ENCODE data around the gene TRAF3.

The TRAF3 gene

DNA sequence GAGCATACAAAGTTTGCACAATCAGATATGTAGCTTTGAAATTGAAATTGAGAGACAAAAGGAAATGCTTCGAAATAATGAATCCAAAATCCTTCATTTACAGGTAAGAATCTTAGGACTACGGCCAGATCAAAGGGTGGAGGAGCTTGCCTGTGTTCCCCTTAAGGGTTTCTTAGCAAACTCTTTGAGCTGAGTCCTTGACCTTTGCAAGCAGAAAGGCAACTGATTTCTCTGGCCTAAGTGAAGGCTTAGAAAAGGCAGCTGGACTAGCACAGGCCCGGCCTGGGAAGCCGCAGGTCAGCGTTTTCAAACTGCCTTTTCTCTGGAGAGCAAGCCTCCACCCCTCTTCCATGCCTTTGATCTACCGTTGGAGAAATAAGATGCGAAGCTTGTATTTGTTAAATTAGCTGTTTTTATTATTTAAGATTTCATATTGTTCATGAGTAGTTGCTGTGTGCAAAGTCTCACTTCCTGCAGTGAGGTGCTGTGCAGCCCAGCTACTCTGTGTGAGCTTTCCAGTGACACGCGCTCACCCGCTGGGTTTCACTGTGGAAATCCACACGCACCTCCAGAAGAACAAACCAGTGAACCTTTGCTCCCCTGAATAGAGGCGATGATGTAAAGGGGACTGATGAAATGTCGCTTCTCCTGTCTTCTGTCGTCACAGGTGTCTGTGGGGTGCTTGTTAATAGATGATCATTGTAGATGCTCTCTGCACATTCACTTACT, 120.2 kb downstream of the TRAF3 start:
- no peak for DNase-seq

DNA sequence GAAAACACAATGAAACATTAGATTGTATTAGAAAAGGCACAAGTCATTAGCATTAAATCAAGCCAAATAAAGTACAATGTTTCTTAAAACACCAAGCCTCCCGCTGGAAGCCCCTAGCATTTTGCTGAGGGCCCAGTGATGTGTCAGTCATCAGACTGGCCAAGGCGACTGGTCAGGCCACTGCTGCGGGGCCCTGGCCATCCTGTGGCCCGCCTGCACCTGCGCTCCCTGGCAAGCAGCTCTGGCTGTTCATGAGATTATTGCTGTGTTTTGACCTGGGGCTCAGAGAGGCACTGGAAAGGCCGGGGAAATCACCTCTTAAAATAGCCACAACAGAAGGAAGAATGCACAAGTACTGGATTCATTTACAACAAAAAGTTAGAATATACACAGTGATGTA, 121.0 kb downstream of the TRAF3 start:
- DNase-seq = no peak

DNA sequence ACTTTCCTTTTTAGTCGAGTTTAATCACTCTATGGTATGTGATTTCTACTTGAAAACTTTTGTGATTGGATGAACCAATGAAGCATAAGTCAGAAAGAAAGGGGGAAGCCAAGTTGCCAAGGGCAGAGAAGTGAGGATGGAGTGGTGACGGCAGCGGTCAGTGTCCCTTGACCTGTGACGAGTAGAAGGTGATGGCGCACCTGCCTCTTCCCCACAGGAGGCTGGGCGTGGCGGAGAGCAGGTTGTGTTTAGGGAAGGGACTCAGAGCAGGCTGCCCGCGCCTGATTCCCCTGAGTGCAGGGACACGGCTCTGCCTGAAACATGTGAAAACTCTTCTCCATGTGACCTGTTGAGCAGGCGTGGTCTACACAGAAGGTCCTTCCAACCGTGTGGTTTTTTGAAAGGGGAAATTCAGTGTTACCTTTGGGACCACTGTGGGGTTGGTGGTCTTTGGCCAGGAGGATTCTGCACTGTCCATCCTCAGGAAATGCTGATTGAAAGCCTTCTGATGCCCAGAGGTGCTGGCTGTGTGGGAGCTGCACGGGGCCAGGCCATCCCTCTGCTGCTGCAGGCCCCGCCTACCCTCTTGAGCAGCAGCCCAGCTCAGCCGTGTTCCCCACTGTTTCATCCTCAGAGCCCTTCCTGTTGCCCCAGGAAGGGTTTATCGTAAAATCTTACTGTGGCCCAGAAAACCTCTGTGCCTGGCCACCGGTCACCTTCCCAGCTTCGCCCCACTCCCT, 121.7 kb downstream of the TRAF3 start:
- DNase-seq = no peak

DNA sequence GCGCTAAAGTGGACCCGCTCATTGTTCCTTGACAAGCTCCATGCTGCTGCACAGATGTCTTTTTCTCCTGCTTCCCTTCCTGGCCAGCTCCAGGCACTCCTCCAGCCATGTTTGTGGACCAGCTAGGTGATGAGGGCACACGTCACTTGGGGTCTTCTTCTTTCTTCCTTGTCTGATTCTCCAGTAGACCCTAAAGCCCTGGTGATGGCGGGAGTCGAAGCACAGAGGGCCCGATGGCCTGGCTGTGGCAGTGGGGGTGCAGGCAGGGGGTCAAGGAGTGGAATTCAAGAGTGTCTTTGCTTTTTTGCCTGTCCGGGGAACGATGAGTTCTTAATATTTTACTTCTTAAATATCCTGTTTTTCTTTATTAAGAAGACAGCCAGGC, 122.3 kb downstream of the TRAF3 start:
- DNase-seq = no peak

DNA sequence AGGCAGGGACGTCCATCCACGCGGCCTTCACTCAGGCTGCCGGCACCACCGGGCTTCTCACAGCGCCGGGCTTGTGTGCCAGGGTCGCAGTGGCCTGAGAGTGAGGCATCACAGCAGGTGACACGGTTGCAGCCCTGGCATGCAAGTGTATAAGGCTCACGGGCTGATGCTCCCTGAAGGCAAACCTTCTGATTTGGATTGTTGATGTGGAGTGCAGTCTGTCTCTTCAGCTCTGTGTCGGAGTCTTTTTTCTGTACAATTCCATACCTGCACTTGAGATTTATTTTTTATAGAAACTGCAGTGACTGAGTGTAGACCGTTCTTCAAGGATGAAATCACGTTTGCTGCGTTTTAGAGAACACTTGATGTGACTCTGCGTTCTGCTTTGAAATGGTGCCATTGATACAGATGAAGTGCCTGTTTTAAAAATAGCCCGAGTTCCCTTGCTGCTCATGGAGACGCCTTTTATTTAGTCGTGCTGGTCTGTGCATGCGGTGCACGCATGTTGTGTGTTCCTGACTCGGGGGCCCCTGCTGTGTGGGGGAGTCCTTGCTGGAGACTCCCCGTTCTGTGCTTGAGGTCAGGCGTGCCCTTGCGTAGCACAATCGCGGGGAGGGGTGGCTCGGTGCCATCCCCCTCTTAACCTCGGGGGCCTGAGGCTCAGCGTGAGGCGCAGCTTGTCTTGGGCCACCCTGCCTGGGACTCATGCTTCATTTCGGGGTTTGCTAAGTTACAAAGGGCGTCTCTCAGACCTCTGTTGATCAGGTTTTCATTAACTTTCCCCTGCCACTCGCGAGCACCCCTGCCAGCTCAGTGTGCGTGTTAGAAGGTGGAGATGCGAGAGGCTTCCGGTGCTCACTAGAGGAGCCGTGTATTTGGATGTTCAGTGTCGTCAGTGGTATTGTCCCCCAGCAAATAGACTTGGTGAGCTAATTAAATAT, 123.7 kb downstream of the TRAF3 start:
- DNase-seq = no peak

GRCh38 chr14:102901633-102902032, 124.4 kb downstream of the TRAF3 start:
- DNase-seq = no peak

DNA sequence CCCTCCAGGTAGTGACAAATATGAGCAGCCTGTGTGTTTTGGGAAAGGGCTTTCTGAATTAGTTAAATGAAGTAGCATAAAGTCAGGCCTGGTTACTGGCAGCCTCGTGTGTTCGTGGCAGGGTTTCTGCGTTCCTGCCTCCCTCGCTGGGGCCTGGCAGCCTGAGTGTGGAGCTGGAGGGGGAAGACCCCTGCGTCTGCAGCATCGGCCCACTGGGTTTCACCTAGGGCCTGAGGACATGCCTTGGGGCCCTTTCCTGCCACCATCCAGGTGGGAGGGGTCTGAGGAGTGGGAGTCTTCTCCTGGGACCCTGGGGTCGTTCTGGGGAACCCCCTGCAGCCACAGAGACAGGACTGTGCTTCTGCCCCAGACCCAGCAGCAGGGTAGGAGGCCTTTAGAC, 124.8 kb downstream of the TRAF3 start:
- DNase-seq = no peak

- no peak for DNase-seq
Observed at GRCh38 chr14:102902523-102903247, 125.4 kb downstream of the TRAF3 start.

GRCh38 chr14:102903248-102903888, 126.1 kb downstream of the TRAF3 start:
- DNase-seq = no peak

GRCh38 chr14:102903889-102904512, 126.8 kb downstream of the TRAF3 start:
- DNase-seq = no peak

DNA sequence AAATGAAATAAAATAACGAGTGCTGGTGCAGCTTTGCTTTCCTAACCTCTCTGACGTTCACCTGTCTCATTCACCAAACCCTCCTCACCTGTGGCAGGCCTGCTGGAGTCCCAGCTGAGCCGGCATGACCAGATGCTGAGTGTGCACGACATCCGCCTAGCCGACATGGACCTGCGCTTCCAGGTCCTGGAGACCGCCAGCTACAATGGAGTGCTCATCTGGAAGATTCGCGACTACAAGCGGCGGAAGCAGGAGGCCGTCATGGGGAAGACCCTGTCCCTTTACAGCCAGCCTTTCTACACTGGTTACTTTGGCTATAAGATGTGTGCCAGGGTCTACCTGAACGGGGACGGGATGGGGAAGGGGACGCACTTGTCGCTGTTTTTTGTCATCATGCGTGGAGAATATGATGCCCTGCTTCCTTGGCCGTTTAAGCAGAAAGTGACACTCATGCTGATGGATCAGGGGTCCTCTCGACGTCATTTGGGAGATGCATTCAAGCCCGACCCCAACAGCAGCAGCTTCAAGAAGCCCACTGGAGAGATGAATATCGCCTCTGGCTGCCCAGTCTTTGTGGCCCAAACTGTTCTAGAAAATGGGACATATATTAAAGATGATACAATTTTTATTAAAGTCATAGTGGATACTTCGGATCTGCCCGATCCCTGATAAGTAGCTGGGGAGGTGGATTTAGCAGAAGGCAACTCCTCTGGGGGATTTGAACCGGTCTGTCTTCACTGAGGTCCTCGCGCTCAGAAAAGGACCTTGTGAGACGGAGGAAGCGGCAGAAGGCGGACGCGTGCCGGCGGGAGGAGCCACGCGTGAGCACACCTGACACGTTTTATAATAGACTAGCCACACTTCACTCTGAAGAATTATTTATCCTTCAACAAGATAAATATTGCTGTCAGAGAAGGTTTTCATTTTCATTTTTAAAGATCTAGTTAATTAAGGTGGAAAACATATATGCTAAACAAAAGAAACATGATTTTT, 128.2 kb downstream of the TRAF3 start:
- DNase-seq = no peak

GRCh38 chr14:102906616-102907302, 129.5 kb downstream of the TRAF3 start:
- no peak for DNase-seq

DNA sequence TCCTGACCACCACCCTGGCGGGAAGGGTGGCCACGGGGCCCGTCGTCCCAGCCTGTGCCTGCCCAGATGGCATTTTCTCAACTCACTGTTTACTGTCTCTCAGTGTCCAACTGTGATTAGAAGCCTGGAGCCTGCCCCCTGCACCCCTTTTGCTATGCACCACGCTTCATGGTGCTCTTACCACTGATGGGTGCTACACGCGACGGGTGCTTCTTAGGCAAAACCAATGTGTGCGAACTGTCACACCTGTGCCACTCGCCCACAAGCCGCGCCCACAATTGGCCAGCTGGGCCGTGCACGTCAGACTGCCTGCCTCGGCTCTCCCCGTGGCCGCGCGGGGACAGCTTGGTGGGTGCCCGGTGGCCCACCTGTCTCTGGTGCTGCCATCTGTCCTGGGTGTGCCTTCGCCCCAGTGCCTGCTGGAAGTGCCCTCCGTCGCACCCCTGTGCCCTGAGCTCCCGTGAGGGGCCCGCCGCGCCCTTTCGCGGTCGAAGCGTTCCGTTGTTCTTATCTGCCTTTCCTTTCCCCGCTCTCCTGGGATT, 130.1 kb downstream of the TRAF3 start:
- DNase-seq = no peak

DNA sequence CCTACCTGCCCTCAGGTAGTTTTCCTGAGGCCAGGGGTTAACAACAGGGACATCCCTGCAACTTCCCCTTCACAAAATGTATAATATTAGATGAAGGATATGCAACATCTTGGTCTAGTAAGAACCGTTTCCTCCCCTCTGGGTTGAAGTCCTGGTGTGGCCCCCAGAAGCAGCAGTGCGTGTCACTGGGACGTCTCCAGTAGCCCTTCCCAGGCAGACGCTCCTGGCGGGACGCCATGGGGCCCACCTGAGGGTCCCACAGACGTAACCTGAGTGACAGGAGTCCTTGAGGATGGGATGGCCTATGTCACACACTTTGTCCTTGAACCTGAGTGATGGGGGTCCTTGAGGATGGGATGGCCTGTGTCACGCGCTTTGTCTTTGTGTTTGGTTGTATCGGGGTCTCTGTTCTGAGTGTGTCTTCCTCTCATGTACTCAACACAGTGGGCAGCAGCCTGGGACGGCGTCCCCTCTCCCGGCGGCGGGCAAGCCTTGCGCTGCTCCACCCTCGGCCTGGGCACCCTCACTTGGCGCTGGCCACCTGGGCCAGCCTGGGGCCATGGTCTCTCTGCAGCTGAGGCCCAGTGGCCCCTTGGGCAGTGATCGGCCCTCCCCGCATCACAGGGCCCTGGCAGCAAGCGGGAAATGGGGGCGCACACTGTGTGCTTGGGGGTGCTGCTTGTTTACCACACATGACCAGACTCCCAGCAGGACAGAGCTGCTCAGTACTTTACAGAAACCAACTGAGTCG, 130.9 kb downstream of the TRAF3 start:
- no peak for DNase-seq

- DNase-seq = no peak
Observed at GRCh38 chr14:102908766-102909455, 131.7 kb downstream of the TRAF3 start.

DNA sequence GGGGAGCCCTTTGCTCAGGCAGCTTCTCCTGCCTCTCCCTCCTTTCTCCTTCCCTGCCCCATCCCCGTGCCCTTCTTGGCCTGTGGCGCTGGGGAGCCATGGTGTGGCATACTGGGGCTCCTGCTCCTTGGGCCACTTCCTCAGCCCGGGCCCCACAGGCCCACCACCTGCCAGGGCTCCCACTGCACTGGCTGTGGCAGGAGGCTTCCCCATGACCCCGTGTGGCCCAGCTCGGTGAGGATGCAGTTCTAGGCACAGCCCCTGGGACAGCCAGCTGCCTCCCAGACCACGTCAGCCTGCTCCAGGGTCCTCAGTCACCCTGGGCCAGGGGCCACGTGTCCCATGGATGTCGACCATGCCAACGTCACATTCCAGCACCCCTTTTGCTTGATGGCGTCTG, 132.2 kb downstream of the TRAF3 start:
- DNase-seq = no peak

DNA sequence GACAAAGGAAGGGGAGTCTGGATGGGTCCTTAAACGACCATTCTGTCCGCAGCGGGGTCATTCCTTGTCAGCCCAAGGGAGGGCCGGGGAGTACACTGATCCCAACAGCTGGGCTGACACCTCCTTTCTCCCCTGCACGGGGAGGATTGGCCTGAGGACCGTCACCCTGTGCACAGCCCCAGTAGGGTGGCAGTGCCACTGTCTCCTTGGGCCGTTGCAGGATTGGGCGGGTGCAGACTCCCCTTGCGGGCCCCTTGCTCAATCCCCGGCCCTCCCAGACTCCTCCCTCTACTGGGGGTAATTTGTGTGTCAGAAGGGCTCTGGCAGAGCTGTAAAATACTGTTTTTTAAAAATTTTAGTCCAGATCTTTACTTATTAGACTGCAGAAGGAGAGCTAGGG, 132.7 kb downstream of the TRAF3 start:
- no peak for DNase-seq

GRCh38 chr14:102910442-102910841, 133.2 kb downstream of the TRAF3 start:
- no peak for DNase-seq

Measured in kidney glomerular epithelial cell (primary cell).